HG03575 (cell line): ENCODE data around the gene PDLIM7.

Source experiments
- ATAC-seq: cut with Tn5 transposase; IDR thresholded peaks from one replicate; pipeline ENCODE4 v1.9.1; 2021; ENCODE audit not compliant: unreplicated experiment, insufficient number of reproducible peaks, low FRiP score; ENCODE audit errors: extremely low read depth

The PDLIM7 gene

GRCh38 chr5:177439518-177440053, 57.8 kb downstream of the PDLIM7 start:
- no peak for ATAC-seq

DNA sequence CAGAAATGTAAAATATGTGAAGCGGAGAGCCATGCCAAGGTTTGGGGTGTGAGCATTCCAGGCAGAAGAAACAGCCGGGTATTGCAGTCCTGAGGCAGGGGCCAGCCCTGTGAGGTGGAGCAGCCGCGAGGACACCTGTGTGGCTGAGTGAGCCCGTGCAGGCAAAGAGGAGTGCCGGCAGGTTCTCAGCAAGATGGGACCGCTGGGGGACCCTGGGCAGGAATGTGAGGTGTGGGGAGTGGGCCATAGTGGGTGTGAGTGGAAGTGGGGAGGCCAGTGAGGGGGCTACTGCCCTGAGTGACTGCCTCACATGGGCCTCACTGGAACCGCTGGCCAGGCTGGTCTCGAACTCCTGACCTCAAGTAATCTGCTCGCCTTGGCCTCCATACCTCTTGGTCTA, 58.9 kb downstream of the PDLIM7 start:
- no peak for ATAC-seq

DNA sequence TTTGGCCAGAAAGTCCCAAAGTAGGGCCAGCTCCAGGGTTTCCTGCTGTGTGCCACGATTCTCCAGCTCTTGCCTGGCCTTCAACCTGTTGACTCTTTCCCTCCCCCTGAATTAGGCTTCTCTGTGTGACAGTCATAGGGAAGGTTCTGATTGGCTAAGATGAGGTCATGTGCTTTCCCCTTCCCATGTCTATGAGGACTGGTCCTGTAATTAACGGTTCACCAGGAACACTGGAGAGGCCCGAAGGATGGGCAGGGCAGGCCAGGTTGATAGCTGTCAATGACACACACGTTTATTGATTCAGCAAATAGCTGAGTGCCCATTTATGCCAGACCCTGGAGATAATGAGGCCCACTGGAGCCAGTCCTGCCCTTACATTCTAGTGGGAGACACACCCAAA, 59.8 kb downstream of the PDLIM7 start:
- no peak for ATAC-seq

DNA sequence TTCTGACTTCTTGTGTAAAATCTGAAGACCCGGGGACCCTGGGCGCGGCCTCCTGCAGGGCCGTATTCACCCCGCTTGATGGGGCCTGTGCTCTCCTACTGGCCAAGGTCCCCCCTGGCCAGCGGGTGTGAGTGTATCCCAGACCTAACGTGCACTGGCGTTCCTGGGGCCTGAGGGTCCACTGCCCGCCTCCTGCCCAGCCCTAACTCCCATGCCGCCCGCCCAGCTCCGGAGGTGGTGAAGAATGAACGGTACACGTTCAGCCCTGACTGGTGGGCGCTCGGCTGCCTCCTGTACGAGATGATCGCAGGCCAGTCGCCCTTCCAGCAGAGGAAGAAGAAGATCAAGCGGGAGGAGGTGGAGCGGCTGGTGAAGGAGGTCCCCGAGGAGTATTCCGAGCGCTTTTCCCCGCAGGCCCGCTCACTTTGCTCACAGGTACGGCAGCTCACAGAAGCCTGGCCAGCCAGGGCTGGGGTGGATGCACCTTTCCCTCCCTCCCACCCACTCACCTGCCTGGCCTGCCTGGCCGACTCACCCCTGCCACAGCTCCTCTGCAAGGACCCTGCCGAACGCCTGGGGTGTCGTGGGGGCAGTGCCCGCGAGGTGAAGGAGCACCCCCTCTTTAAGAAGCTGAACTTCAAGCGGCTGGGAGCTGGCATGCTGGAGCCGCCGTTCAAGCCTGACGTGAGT, 61.4 kb downstream of the PDLIM7 start:
- ATAC-seq, result no peak

DNA sequence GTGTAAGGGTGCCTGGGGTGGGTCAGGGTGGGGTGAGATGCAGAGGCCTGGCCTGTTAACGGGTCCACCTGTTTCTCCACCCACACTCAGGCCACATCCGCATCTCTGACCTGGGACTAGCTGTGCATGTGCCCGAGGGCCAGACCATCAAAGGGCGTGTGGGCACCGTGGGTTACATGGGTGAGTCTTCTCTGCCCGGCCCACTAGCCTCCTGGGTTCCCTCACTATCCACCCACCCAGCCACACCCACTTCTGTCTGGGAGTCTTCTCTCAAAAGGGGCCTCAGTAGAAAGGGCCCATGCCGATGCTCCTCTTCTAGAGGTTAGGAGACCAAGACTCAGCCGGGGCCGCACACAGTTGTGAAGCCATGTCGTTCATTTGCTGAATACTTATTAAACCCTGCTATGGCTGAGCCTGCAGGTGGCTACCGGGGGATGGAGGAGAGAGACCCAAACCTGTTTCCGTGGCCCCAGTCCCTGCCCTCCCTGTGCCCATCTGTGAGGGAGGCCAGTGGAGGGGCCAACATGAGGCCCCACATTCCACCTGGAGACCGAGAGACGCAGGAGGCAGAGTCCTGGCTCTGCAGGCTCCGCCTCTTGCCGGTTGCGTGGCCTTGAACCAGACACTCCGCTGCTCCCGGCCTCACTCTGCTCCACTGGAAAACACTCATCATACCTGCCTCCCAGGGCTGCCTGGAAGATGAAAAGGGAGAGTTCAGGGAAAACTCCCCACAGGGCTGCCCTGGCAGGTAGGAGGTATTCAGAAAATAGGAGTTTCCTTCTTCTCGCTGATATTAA, 62.3 kb downstream of the PDLIM7 start:
- ATAC-seq, result no peak

DNA sequence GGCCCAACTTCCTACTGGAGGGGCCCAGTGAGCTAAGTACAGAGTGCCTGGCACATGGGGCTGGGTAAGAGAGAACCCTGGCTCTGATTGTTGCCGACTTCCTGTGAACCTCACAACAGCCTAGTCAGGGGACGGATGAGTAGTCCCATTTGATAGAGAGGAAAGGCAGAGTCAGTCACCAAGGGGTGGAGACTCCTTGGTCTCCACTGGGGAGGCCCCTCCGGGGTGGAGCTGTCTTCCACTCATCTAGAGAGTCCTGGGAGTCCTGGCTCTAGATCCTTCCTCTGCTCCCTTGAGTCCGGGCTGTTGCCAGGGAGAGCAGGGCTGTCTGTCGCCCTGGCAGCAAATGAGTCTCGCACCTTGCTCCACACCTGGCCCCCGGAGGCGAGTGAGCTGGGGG, 63.0 kb downstream of the PDLIM7 start:
- ATAC-seq, result no peak

DNA sequence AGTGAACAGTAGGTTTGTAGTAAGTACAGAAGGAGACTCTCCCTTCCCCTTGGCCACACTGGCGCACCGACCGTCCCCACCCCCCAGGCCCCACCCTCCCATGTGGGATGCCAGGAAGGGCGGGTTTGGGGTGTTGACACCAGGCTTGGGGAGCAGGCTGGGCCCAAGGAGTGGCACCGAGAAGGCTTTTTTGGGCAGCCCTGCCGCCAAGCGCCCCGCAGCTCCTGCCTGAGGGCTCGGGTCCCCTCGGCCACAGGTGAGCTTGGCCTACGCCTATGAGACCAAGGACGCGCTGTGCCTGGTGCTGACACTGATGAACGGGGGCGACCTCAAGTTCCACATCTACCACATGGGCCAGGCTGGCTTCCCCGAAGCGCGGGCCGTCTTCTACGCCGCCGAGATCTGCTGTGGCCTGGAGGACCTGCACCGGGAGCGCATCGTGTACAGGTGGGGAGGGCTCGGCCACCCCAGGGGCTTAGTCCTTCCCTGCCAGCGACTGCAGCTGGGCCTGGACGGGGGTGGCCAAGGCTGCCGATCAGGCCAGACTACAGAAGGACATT, 63.7 kb downstream of the PDLIM7 start:
- ATAC-seq, result no peak
